ENCODE measurements around the gene ATP2B2. TPM values are rescaled to one million over a fixed set of nuclear protein-coding genes. Genes with fewer than 3 reads are reported as not detected.

ATP2B2 gene
- total and polyA plus RNA-seq, 2 experiments from 2014 or later, result 0.42 to 0.63 TPM

DNA sequence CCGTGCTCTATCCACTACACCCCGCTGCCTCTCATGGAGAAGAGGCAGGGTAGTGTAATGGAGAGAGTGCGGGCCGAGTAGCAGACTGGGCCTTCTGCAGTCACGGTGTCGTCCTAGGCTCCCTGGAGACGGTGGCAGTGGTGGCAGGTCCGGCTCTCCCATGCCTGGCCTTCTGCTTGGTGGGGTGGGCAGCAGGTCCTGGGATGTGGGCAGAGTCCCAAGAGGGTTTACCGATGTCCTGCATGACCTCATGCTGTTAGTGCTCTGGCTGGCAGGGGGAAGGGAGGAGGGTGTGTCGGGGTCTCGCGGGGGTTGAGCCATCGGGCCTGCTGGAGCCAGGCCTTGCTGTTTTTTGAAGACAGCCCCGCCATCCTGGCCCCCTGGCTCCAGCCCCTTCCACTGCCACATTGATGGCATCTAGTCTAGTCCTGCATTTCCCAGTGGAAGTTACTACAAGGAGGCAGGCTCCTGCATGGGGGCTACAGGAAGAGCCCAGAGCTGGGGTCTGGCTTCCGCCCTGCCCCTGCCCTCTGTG is 110.8 kb downstream of the ATP2B2 start:
- Histone ChIP-seq H3K27me3 (ENCODE audit: insufficient read depth) (no peaks in the 10 kb centered on the region), H3K9me2 (ENCODE audit: insufficient read depth) (no peaks in the 10 kb centered on the region), H3K4me1 (ENCODE audit: insufficient read depth) (peaks cover 20% of the 10 kb centered on the region; the same call in 1 of the 2 replicates), H3F3A (replicated peaks; ENCODE audit: low read depth) (no peaks in the 10 kb centered on the region), H3K79me2 (replicated peaks; ENCODE audit: insufficient read depth) (no peaks in the 10 kb centered on the region), H2AFZ (no peak overlapping the region), H4K20me1 (replicated peaks; ENCODE audit: insufficient read depth) (no peaks in the 10 kb centered on the region), H3K4me2 (peak overlapping the region; percentile 11), H3K4me3 (no peak overlapping the region), H3K36me3 (ENCODE audit: insufficient read depth) (no peaks in the 10 kb centered on the region), H3K27ac (ENCODE audit: low read depth) (no peak overlapping the region)
- no peak for DNase-seq (ENCODE audit: low spot score)
- no peak for TF ChIP-seq POLR2AphosphoS5 (IDR thresholded peaks at IDR 0.05; ENCODE audit: low read depth)
- TF ChIP-seq REST (IDR thresholded peaks at IDR 0.05; ENCODE audit: unreplicated experiment), result no peak
- TF ChIP-seq, protein P1, sequence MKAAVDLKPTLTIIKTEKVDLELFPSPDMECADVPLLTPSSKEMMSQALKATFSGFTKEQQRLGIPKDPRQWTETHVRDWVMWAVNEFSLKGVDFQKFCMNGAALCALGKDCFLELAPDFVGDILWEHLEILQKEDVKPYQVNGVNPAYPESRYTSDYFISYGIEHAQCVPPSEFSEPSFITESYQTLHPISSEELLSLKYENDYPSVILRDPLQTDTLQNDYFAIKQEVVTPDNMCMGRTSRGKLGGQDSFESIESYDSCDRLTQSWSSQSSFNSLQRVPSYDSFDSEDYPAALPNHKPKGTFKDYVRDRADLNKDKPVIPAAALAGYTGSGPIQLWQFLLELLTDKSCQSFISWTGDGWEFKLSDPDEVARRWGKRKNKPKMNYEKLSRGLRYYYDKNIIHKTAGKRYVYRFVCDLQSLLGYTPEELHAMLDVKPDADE (IDR thresholded peaks at IDR 0.05), result no peak
- TF ChIP-seq EZH2 (IDR thresholded peaks at IDR 0.05; ENCODE audit: low read depth, unreplicated experiment), result no peak
- H3K36me3 Mint-ChIP-seq (ENCODE audit: low read depth), result no peaks in the 10 kb centered on the region
- peaks cover 37% of the 10 kb centered on the region for H3K4me1 Mint-ChIP-seq
- no peaks in the 10 kb centered on the region for H3K9me3 Mint-ChIP-seq
- peaks cover 12% of the 10 kb centered on the region for H3K27me3 Mint-ChIP-seq (ENCODE audit: insufficient read depth, low read depth, poor library complexity)
- no peak for ATAC-seq
- H3K27ac Mint-ChIP-seq, result no peak overlapping the region
- no peak overlapping the region for H3K4me3 Mint-ChIP-seq

- H3K9me2 ChIP-seq (ENCODE audit: insufficient read depth), result no peaks in the 10 kb centered on the region
- H3F3A ChIP-seq (replicated peaks; ENCODE audit: low read depth), result no peaks in the 10 kb centered on the region
- peaks cover 8% of the 10 kb centered on the region for H3K27me3 Mint-ChIP-seq (ENCODE audit: insufficient read depth, low read depth, poor library complexity)
- H3K9me3 Mint-ChIP-seq, result peaks cover 2% of the 10 kb centered on the region; the same call in 2 of the 3 replicates
- no peaks in the 10 kb centered on the region for H3K79me2 ChIP-seq (replicated peaks; ENCODE audit: insufficient read depth)
- H3K27ac Mint-ChIP-seq, result no peak overlapping the region
- no peak for ATAC-seq
- TF ChIP-seq ZNF114 (CRISPR knock-in tag; IDR thresholded peaks at IDR 0.05), result no peak
- H3K4me2 ChIP-seq, result no peak overlapping the region
- H3K4me3 Mint-ChIP-seq, result no peak overlapping the region
- H3K36me3 ChIP-seq (ENCODE audit: insufficient read depth), result no peaks in the 10 kb centered on the region
- H2AFZ ChIP-seq, result no peak overlapping the region
- DNase-seq (ENCODE audit: low spot score), result no peak
- no peaks in the 10 kb centered on the region for H3K27me3 ChIP-seq (ENCODE audit: insufficient read depth)
- no peak overlapping the region for H3K27ac ChIP-seq (ENCODE audit: low read depth)
- peaks cover 35% of the 10 kb centered on the region for H3K4me1 Mint-ChIP-seq
- no peaks in the 10 kb centered on the region for H3K36me3 Mint-ChIP-seq (ENCODE audit: low read depth)
- H3K4me3 ChIP-seq, result no peak overlapping the region
- H4K20me1 ChIP-seq (replicated peaks; ENCODE audit: insufficient read depth), result no peaks in the 10 kb centered on the region
- peaks cover 20% of the 10 kb centered on the region; the same call in 1 of the 2 replicates for H3K4me1 ChIP-seq (ENCODE audit: insufficient read depth)
These were observed 111.9 kb downstream of the ATP2B2 start for GRCh38 chr3:10393514-10393913.

Measured in GM23338 (cell line).